H1 (cell line): ENCODE results near the gene CRACDL. TPM values are rescaled to one million over a fixed set of nuclear protein-coding genes. Genes with fewer than 3 reads are reported as not detected.

Source experiments
- CTCF ChIA-PET: fragments of 300-600 bp; sonication (Branson Sonifier 250); formaldehyde crosslinking; loops from one replicate; lab custom pipeline; 2021; ENCODE audit not compliant: partially characterized antibody; lab: Charles Lee
- POLR2A ChIA-PET: fragments of 300-600 bp; sonication (Branson Sonifier 250); formaldehyde crosslinking; loops from one replicate; lab custom pipeline; 2021; ENCODE audit warnings: inconsistent platforms; ENCODE audit not compliant: partially characterized antibody; lab: Charles Lee
- DNase-seq, 2 experiments: peaks; one replicate each; pipeline versions ENCODE4 v3.0.0 to v3.0.0-alpha.2; 2010 to 2022; ENCODE audit warnings: low spot score in 2 of 2, low read depth in 1 of 2, mixed read lengths in 1 of 2
- FAIRE-seq: peaks from 2 replicates; lab custom pipeline; 2011; peaks lifted over from hg19 to GRCh38; lab: Jason Lieb, UNC
- H2AFZ ChIP-seq: 2 replicates; pipeline ENCODE4 v1.8.1; 2012; ENCODE audit warnings: low read length, inconsistent platforms
- H2AK5ac ChIP-seq: 2 replicates; pipeline ENCODE4 v1.6.1; 2013; ENCODE audit warnings: low read depth, low read length
- H2BK120ac ChIP-seq: replicated peaks from 2 replicates; pipeline ENCODE3; 2013; ENCODE audit warnings: low read depth, low read length, inconsistent platforms
- H2BK12ac ChIP-seq: 2 replicates; pipeline ENCODE4 v1.6.1; 2013; ENCODE audit warnings: low read depth, low read length
- H2BK15ac ChIP-seq: 2 replicates; pipeline ENCODE4 v1.6.1; 2013; ENCODE audit warnings: low read length
- H2BK20ac ChIP-seq: 2 replicates; pipeline ENCODE4 v1.6.1; 2013; ENCODE audit warnings: low read length
- H2BK5ac ChIP-seq: 2 replicates; pipeline ENCODE4 v1.6.1; 2013; ENCODE audit warnings: low read depth, low read length
- H3K14ac ChIP-seq: 2 replicates; pipeline ENCODE4 v1.6.1; 2013; ENCODE audit warnings: inconsistent platforms; ENCODE audit not compliant: insufficient read length
- H3K18ac ChIP-seq: 2 replicates; pipeline ENCODE4 v1.6.1; 2013; ENCODE audit warnings: low read length; ENCODE audit errors: extremely low read depth
- H3K23ac ChIP-seq: 2 replicates; pipeline ENCODE4 v1.6.1; 2013; ENCODE audit warnings: inconsistent platforms; ENCODE audit not compliant: insufficient read length
- H3K23me2 ChIP-seq: 2 replicates; pipeline ENCODE4 v1.6.1; 2013; ENCODE audit warnings: low read depth, low read length
- H3K27ac ChIP-seq: 2 replicates; pipeline ENCODE4 v1.6.1; 2011; ENCODE audit warnings: low read depth, low read length, inconsistent platforms
- H3K27me3 ChIP-seq, 4 experiments: replicated peaks in 1 of 4; 1 replicate in 1 of 4; 2 replicates in 3 of 4; pipeline versions ENCODE4 v1.6.1 to v1.8.1; 2011 to 2013; ENCODE audit warnings: low read length in 3 of 4, mild to moderate bottlenecking in 3 of 4, inconsistent platforms in 2 of 4, mixed read lengths in 2 of 4, moderate library complexity in 1 of 4; ENCODE audit not compliant: control insufficient read depth in 3 of 4, insufficient read depth in 3 of 4; ENCODE audit errors: extremely low read depth in 1 of 4
- H3K36me3 ChIP-seq, 4 experiments: 2 replicates each; pipeline versions ENCODE4 v1.6.1 to v1.8.1; 2011 to 2013; ENCODE audit warnings: mild to moderate bottlenecking in 4 of 4, low read length in 3 of 4, moderate library complexity in 2 of 4, control low read depth in 1 of 4, inconsistent platforms in 1 of 4; ENCODE audit not compliant: insufficient read depth in 4 of 4, control insufficient read depth in 2 of 4
- H3K4ac ChIP-seq: replicated peaks from 2 replicates; pipeline ENCODE3; 2013; ENCODE audit warnings: low read length, low read depth, mixed read lengths, inconsistent platforms; ENCODE audit not compliant: insufficient read length
- H3K4me1 ChIP-seq, 4 experiments: replicated peaks in 1 of 4; 1 replicate in 1 of 4; 2 replicates in 3 of 4; pipeline versions ENCODE4 v1.6.1 to v1.8.1; 2011 to 2013; ENCODE audit warnings: low read length in 3 of 4, inconsistent platforms in 2 of 4, mixed read lengths in 1 of 4; ENCODE audit not compliant: insufficient read depth in 4 of 4, control insufficient read depth in 3 of 4
- H3K4me2 ChIP-seq, 2 experiments: 2 replicates each; pipeline versions ENCODE4 v1.6.1 to v1.8.1; 2011 to 2013; ENCODE audit warnings: low read depth in 2 of 2, low read length in 2 of 2, control low read depth in 1 of 2, inconsistent platforms in 1 of 2, mild to moderate bottlenecking in 1 of 2; ENCODE audit not compliant: insufficient read depth in 1 of 2
- H3K4me3 ChIP-seq, 4 experiments: fragments of 200-600, 300-600 bp in 1 of 4; sonication (generic), shearing (Covaris generic), sonication (Bioruptor Twin) in 1 of 4; 2 replicates each; pipeline versions ENCODE4 v1.5.1 to v1.8.1; 2011 to 2016; ENCODE audit warnings: low read length in 4 of 4, low read depth in 3 of 4, control low read depth in 2 of 4, inconsistent platforms in 2 of 4, mild to moderate bottlenecking in 2 of 4, mixed read lengths in 1 of 4, moderate library complexity in 1 of 4; ENCODE audit not compliant: insufficient read depth in 2 of 4; ENCODE audit errors: extremely low read depth in 1 of 4
- H3K56ac ChIP-seq: replicated peaks from 2 replicates; pipeline ENCODE3; 2013; ENCODE audit warnings: low read depth, mild to moderate bottlenecking, mixed read lengths, low read length, inconsistent platforms; ENCODE audit not compliant: insufficient read length
- H3K79me1 ChIP-seq: 2 replicates; pipeline ENCODE4 v1.6.1; 2013; ENCODE audit warnings: low read depth, low read length, control low read depth
- H3K79me2 ChIP-seq, 2 experiments: 2 replicates each; pipeline versions ENCODE4 v1.6.1 to v1.8.1; 2012 to 2013; ENCODE audit warnings: low read length in 2 of 2, mild to moderate bottlenecking in 2 of 2, inconsistent platforms in 1 of 2; ENCODE audit not compliant: insufficient read depth in 2 of 2, control insufficient read depth in 1 of 2
- H3K9ac ChIP-seq, 4 experiments: replicated peaks in 1 of 4; 1 replicate in 1 of 4; 2 replicates in 3 of 4; pipeline versions ENCODE4 v1.6.1 to v1.8.1; 2011 to 2013; ENCODE audit warnings: low read depth in 3 of 4, low read length in 3 of 4, control low read depth in 2 of 4, mild to moderate bottlenecking in 2 of 4, moderate library complexity in 2 of 4, inconsistent platforms in 1 of 4; ENCODE audit errors: extremely low read depth in 1 of 4
- H3K9me3 ChIP-seq, 2 experiments: 2 replicates each; pipeline versions ENCODE4 v1.6.1 to v1.8.1; 2012 to 2013; ENCODE audit warnings: mild to moderate bottlenecking in 2 of 2, moderate library complexity in 2 of 2, control low read depth in 1 of 2, inconsistent platforms in 1 of 2, low read depth in 1 of 2, low read length in 1 of 2, mixed read lengths in 1 of 2; ENCODE audit not compliant: insufficient read depth in 2 of 2
- H4K20me1 ChIP-seq, 2 experiments: replicated peaks in 1 of 2; 2 replicates each; pipeline versions ENCODE3 to v1.8.1; 2011 to 2013; ENCODE audit warnings: inconsistent platforms in 2 of 2, low read length in 2 of 2, mild to moderate bottlenecking in 1 of 2; ENCODE audit not compliant: insufficient read depth in 2 of 2, control insufficient read depth in 1 of 2
- H4K5ac ChIP-seq: 2 replicates; pipeline ENCODE4 v1.6.1; 2013; ENCODE audit warnings: low read length, low read depth, mixed read lengths, inconsistent platforms; ENCODE audit not compliant: insufficient read length
- H4K8ac ChIP-seq: 2 replicates; pipeline ENCODE4 v1.8.0; 2013; ENCODE audit warnings: mild to moderate bottlenecking, moderate library complexity, low read length, inconsistent platforms; ENCODE audit not compliant: insufficient read depth; ENCODE audit errors: extremely low read depth
- H4K91ac ChIP-seq: replicated peaks from 2 replicates; pipeline ENCODE3; 2013; ENCODE audit warnings: low read length, mixed read lengths, inconsistent platforms; ENCODE audit not compliant: insufficient read length
- CREB1 ChIP-seq: IDR thresholded peaks from 2 replicates; pipeline ENCODE4 v1.6.1; 2012; ENCODE audit warnings: inconsistent platforms
- CTCF ChIP-seq, 3 experiments: IDR thresholded peaks; 1 replicate in 2 of 3; 2 replicates in 1 of 3; pipeline versions ENCODE4 v1.5.1 to v1.6.1; 2011; ENCODE audit warnings: low read length in 3 of 3, mild to moderate bottlenecking in 3 of 3, inconsistent platforms in 2 of 3, low read depth in 1 of 3, moderate library complexity in 1 of 3; ENCODE audit not compliant: insufficient read depth in 1 of 3; ENCODE audit errors: control extremely low read depth in 1 of 3
- EGR1 ChIP-seq: IDR thresholded peaks from 2 replicates; pipeline ENCODE4 v1.6.1; 2011; ENCODE audit warnings: low read depth, low read length, borderline replicate concordance
- FOSL1 ChIP-seq: IDR thresholded peaks from 2 replicates; pipeline ENCODE4 v1.6.1; 2011; ENCODE audit warnings: mild to moderate bottlenecking, low read depth, low read length, moderate library complexity; ENCODE audit not compliant: insufficient read depth
- RAD21 ChIP-seq, 2 experiments: IDR thresholded peaks in 1 of 2; conservative IDR thresholded peaks in 1 of 2; 2 replicates each; pipeline ENCODE4 v1.6.1; 2011; ENCODE audit warnings: low read depth in 2 of 2, low read length in 2 of 2, improper control_type of control experiment in 1 of 2, inconsistent platforms in 1 of 2, mild to moderate bottlenecking in 1 of 2, moderate library complexity in 1 of 2
- SP1 ChIP-seq: IDR thresholded peaks from 2 replicates; pipeline ENCODE4 v1.6.1; 2011; ENCODE audit warnings: low read depth, low read length
- TAF1 ChIP-seq: IDR thresholded peaks from 2 replicates; pipeline ENCODE4 v1.6.1; 2011; ENCODE audit warnings: mild to moderate bottlenecking, low read depth, low read length
- TEAD4 ChIP-seq: IDR thresholded peaks from 2 replicates; pipeline ENCODE4 v1.6.1; 2012; ENCODE audit warnings: low read depth, low read length, inconsistent platforms, mixed read lengths
- WGBS, 2 experiments: shearing (Covaris generic) in 1 of 2; methylation state at CpG; one replicate each; pipeline versions ENCODE4 v1.1.6 to v1.1.7; 2013 to 2015; ENCODE audit warnings: low lambda C conversion rate in 2 of 2, mixed read lengths in 2 of 2, inconsistent platforms in 1 of 2, low coverage in 1 of 2, missing lambda C conversion rate in 1 of 2; ENCODE audit not compliant: insufficient replicate concordance in 2 of 2, insufficient coverage in 1 of 2, insufficient read length in 1 of 2; ENCODE audit errors: extremely low coverage in 1 of 2, missing lambda C conversion rate in 1 of 2; 5-methylcytosine and 5-hydroxymethylcytosine counted together
- polyA plus RNA-seq, 7 experiments: library from polyadenylated mRNA; depleted of rRNA in 3 of 7; stranded (reverse) in 5 of 7; unstranded in 2 of 7; fragments of >200 nt in 5 of 7; fragments of 200-250 nt in 2 of 7; gene quantifications; 1 replicate in 5 of 7; 2 replicates in 1 of 7; 4 replicates in 1 of 7; pipeline versions ENCODE4 v1.2.1 to v1.2.3, GENCODE V29; 2011 to 2013; ENCODE audit warnings: missing spikeins in 2 of 7, mixed read lengths in 2 of 7
- total RNA-seq: library from RNA; stranded (reverse); fragmentation: NEBNext Ultra II Directional; extraction: Animal tissue kit (Norgen Biotek cat#: 25700); gene quantifications from 2 replicates; pipeline ENCODE4 v1.2.1, GENCODE V29; 2021

The CRACDL gene
- total and polyA plus RNA-seq, 2 of the 8 experiments (the other 6 are each of a cell fraction or from before 2014, with no cell fraction given), result 0.07 to 0.38 TPM

GRCh38 chr2:98748292-98749065, 187.5 kb downstream of the CRACDL start:
- H2AK5ac ChIP-seq, result no peak overlapping the region
- no peak overlapping the region for H4K5ac ChIP-seq
- no peaks in the 10 kb centered on the region for H4K20me1 ChIP-seq
- no peak overlapping the region for H2AFZ ChIP-seq
- H2BK5ac ChIP-seq, result no peak overlapping the region
- peak overlapping the region; percentile 5 for H4K91ac ChIP-seq
- H3K4ac ChIP-seq, result no peak overlapping the region
- DNase-seq, result no peak
- H2BK120ac ChIP-seq, result no peak overlapping the region
- no peak overlapping the region for H3K4me2 ChIP-seq
- H2BK20ac ChIP-seq, result no peak overlapping the region
- H3K23me2 ChIP-seq, result no peaks in the 10 kb centered on the region
- no peak overlapping the region for H3K14ac ChIP-seq
- no peak for FAIRE-seq
- H3K27me3 ChIP-seq, result no peaks in the 10 kb centered on the region
- H2BK12ac ChIP-seq, result no peak overlapping the region
- POLR2A ChIA-PET, result no interaction called here
- H3K79me1 ChIP-seq, result no peaks in the 10 kb centered on the region; the same call in 1 of the 2 replicates
- no peak overlapping the region for H3K23ac ChIP-seq
- CTCF ChIA-PET, result interaction anchor here (0.8 to 1.0 kb wide), 2 partner anchors 10 to 27 kb away, joined by 3 read pairs; no protein-coding TSS in a partner anchor
- H3K4me3 ChIP-seq, result no peak overlapping the region
- H3K9ac ChIP-seq, result no peak overlapping the region
- no peak overlapping the region for H3K18ac ChIP-seq
- H3K79me2 ChIP-seq, result no peaks in the 10 kb centered on the region
- H3K27ac ChIP-seq, result no peak overlapping the region
- no peak overlapping the region for H4K8ac ChIP-seq
- H3K4me1 ChIP-seq, result peaks cover 0 to 3% (median under 1%) of the 10 kb centered on the region in 4 experiments; a peak in 2 of 7 replicates
- H3K9me3 ChIP-seq, result no peaks in the 10 kb centered on the region
- no peaks in the 10 kb centered on the region for H3K36me3 ChIP-seq
- H2BK15ac ChIP-seq, result no peak overlapping the region
- H3K56ac ChIP-seq, result no peak overlapping the region
- 89% methylated on average over 13 of the region's 13 CpGs; no CpG with 5 or more reads in 1 of the 2 experiments for WGBS, 2 experiments
- TF ChIP-seq CTCF (IDR thresholded peaks at IDR 0.05; ENCODE audit: control extremely low read depth in 1 of 3, insufficient read depth in 1 of 3, low read depth in 1 of 3, low read length in 3 of 3) (no peak), TEAD4 (no peak), FOSL1 (no peak), SP1 (no peak), RAD21 (IDR thresholded peaks at IDR 0.05 in 1 of 2, conservative IDR thresholded peaks at IDR 0.05 in 1 of 2; ENCODE audit: low read depth in 2 of 2, low read length in 2 of 2) (no peak), TAF1 (no peak), EGR1 (no peak), CREB1 (no peak)
